Measurements from ENCODE around the gene STX8.

GRCh38 chr17:9332132-9332494 is 243.5 kb downstream of the STX8 start:
- no peak for TF ChIP-seq CTCF (tag by site-specific recombination; IDR thresholded peaks at IDR 0.05)
- TF ChIP-seq REPIN1 (tag by site-specific recombination; IDR thresholded peaks at IDR 0.05; ENCODE audit: low read depth): no peak
- no peak for TF ChIP-seq ZNF398 (tag by site-specific recombination; IDR thresholded peaks at IDR 0.05)
- TF ChIP-seq ZNF747 (tag by site-specific recombination; IDR thresholded peaks at IDR 0.05): no peak
- no peak for TF ChIP-seq ZNF514 (tag by site-specific recombination; IDR thresholded peaks at IDR 0.05)
- TF ChIP-seq INSM2 (tag by site-specific recombination; IDR thresholded peaks at IDR 0.05): no peak
- no peak for TF ChIP-seq ZBTB7A (tag by site-specific recombination; IDR thresholded peaks at IDR 0.05; ENCODE audit: low read depth)

Data from HEK293 (cell line).